Hepatocyte (in vitro differentiated cells): ENCODE data around the gene ARMH2. TPM values are rescaled to one million over a fixed set of nuclear protein-coding genes. Genes with fewer than 3 reads are reported as not detected.
"Not testable (repeated sequence)": the region's sequence is repeated elsewhere in the genome, so short reads cannot be mapped to it uniquely, and the experiment has no call there.

Experiments used
- DNase-seq: peaks from one replicate; pipeline ENCODE4 v3.0.0-alpha.2; 2016; ENCODE audit warnings: low spot score
- H2AFZ ChIP-seq: fragments of 200-600 bp; sonication (generic); 2 replicates; pipeline ENCODE4 v1.6.0; 2016; ENCODE audit warnings: antibody characterized with exemption, mild to moderate bottlenecking
- H3K27ac ChIP-seq: fragments of 200-600 bp; sonication (generic); 2 replicates; pipeline ENCODE4 v1.5.1; 2016; ENCODE audit warnings: mild to moderate bottlenecking
- H3K27me3 ChIP-seq: fragments of 200-600 bp; sonication (generic); 2 replicates; pipeline ENCODE4 v1.6.1; 2016
- H3K36me3 ChIP-seq: fragments of 200-600 bp; sonication (generic); replicated peaks from 2 replicates; pipeline ENCODE4 v1.5.1; 2016; ENCODE audit warnings: low read depth; ENCODE audit not compliant: insufficient read depth
- H3K4me1 ChIP-seq: fragments of 200-600 bp; sonication (generic); 2 replicates; pipeline ENCODE4 v1.5.1; 2016; ENCODE audit warnings: mild to moderate bottlenecking, moderate library complexity; ENCODE audit not compliant: insufficient read depth
- H3K4me2 ChIP-seq: fragments of 200-600 bp; sonication (generic); 2 replicates; pipeline ENCODE4 v1.6.0; 2016
- H3K4me3 ChIP-seq: fragments of 200-600 bp; sonication (generic); 2 replicates; pipeline ENCODE4 v1.5.1; 2016; ENCODE audit warnings: mild to moderate bottlenecking
- H3K79me2 ChIP-seq: fragments of 200-600 bp; sonication (generic); 2 replicates; pipeline ENCODE4 v1.6.0; 2017; ENCODE audit warnings: mild to moderate bottlenecking
- H3K9me2 ChIP-seq: fragments of 200-600 bp; sonication (generic); replicated peaks from 2 replicates; pipeline ENCODE4 v1.6.0; 2017; ENCODE audit warnings: mild to moderate bottlenecking; ENCODE audit not compliant: insufficient read depth
- H3K9me3 ChIP-seq: fragments of 200-600 bp; sonication (generic); 2 replicates; pipeline ENCODE4 v1.5.1; 2016; ENCODE audit warnings: low read depth, mild to moderate bottlenecking
- H4K20me1 ChIP-seq: fragments of 200-600 bp; sonication (generic); 2 replicates; pipeline ENCODE4 v1.6.0; 2016; ENCODE audit warnings: mild to moderate bottlenecking; ENCODE audit not compliant: insufficient read depth, poor library complexity, severe bottlenecking
- CTCF ChIP-seq: fragments of 200-600 bp; sonication (generic); IDR thresholded peaks from 2 replicates; pipeline ENCODE4 v1.5.1; 2016; ENCODE audit warnings: antibody characterized with exemption, mild to moderate bottlenecking; ENCODE audit not compliant: poor library complexity
- EZH2 ChIP-seq: fragments of 200-600 bp; sonication (generic); IDR thresholded peaks from 2 replicates; pipeline ENCODE4 v1.6.1; 2016; ENCODE audit warnings: antibody characterized with exemption, mild to moderate bottlenecking, borderline replicate concordance
- EZH2phosphoT487 ChIP-seq: fragments of 200-600 bp; sonication (generic); IDR thresholded peaks from one replicate; pipeline ENCODE4 v1.6.1; 2018; ENCODE audit warnings: antibody characterized with exemption, mild to moderate bottlenecking, low read depth, moderate library complexity; ENCODE audit not compliant: unreplicated experiment, severe bottlenecking
- WGBS: methylation state at CpG from one replicate; pipeline ENCODE4 v1.1.6; 2016; ENCODE audit warnings: low lambda C conversion rate; ENCODE audit errors: missing lambda C conversion rate; 5-methylcytosine and 5-hydroxymethylcytosine counted together
- polyA plus RNA-seq: library from polyadenylated mRNA; unstranded; fragments of >200 nt; fragmentation: Nextera tagmentation; extraction: Ambion mirVana; gene quantifications from 2 replicates; pipeline ENCODE4 v1.2.1, GENCODE V29; 2016
- total RNA-seq: library from RNA; depleted of rRNA; stranded (reverse); fragments of >200 nt; gene quantifications from 2 replicates; pipeline ENCODE4 v1.2.3, GENCODE V29; 2014

The ARMH2 gene
- total and polyA plus RNA-seq, 2 experiments from 2014 or later = not detected

- Histone ChIP-seq H3K27ac (no peak overlapping the region), H3K4me2 (no peak overlapping the region), H3K27me3 (no peaks in the 10 kb centered on the region), H3K4me3 (no peak overlapping the region), H3K9me3 (no peaks in the 10 kb centered on the region), H4K20me1 (no peaks in the 10 kb centered on the region), H3K9me2 (no peaks in the 10 kb centered on the region), H3K4me1 (peaks cover 4% of the 10 kb centered on the region), H3K79me2 (no peaks in the 10 kb centered on the region), H3K36me3 (no peaks in the 10 kb centered on the region), H2AFZ (no peak overlapping the region)
- TF ChIP-seq EZH2 (no peak), EZH2phosphoT487 (no peak), CTCF (no peak)
- WGBS = 98% methylated on average over 3 of the region's 3 CpGs
- DNase-seq = no peak
Measured at GRCh38 chr6:24759718-24760117, 39.0 kb downstream of the ARMH2 start.

GRCh38 chr6:24757611-24758010, 41.1 kb downstream of the ARMH2 start:
- no peaks in the 10 kb centered on the region for H3K36me3 ChIP-seq
- no peaks in the 10 kb centered on the region for H3K79me2 ChIP-seq
- no peaks in the 10 kb centered on the region for H3K27me3 ChIP-seq
- 96% methylated on average over 6 of the region's 6 CpGs for WGBS
- H2AFZ ChIP-seq = no peak overlapping the region
- TF ChIP-seq CTCF (no peak), EZH2phosphoT487 (no peak), EZH2 (no peak)
- no peak overlapping the region for H3K4me2 ChIP-seq
- no peaks in the 10 kb centered on the region for H3K4me1 ChIP-seq
- no peaks in the 10 kb centered on the region for H3K9me2 ChIP-seq
- no peaks in the 10 kb centered on the region for H4K20me1 ChIP-seq
- H3K4me3 ChIP-seq = no peak overlapping the region
- DNase-seq = no peak
- H3K27ac ChIP-seq = no peak overlapping the region
- no peaks in the 10 kb centered on the region for H3K9me3 ChIP-seq

- Histone ChIP-seq H4K20me1 (no peaks in the 10 kb centered on the region), H3K9me3 (no peaks in the 10 kb centered on the region), H3K36me3 (no peaks in the 10 kb centered on the region), H3K4me3 (no peak overlapping the region), H3K27ac (no peak overlapping the region), H3K79me2 (no peaks in the 10 kb centered on the region), H3K9me2 (no peaks in the 10 kb centered on the region), H3K27me3 (no peaks in the 10 kb centered on the region), H3K4me1 (no peaks in the 10 kb centered on the region), H3K4me2 (no peak overlapping the region), H2AFZ (no peak overlapping the region)
- DNase-seq = no peak
- TF ChIP-seq EZH2 = no peak
- no peak for TF ChIP-seq EZH2phosphoT487
- no peak for TF ChIP-seq CTCF
Measured at GRCh38 chr6:24755279-24755678, 43.4 kb downstream of the ARMH2 start.

GRCh38 chr6:24754378-24754777, 44.3 kb downstream of the ARMH2 start:
- not testable (repeated sequence) for H3K9me3 ChIP-seq, H3K9me2 ChIP-seq, H3K36me3 ChIP-seq, H4K20me1 ChIP-seq, H3K4me2 ChIP-seq, DNase-seq, H3K27me3 ChIP-seq, H3K79me2 ChIP-seq, H3K4me3 ChIP-seq, H2AFZ ChIP-seq, H3K27ac ChIP-seq, H3K4me1 ChIP-seq
- 91% methylated on average over 4 of the region's 4 CpGs for WGBS
